ENCODE measurements around the gene RNASEH2B. TPM values are rescaled to one million over a fixed set of nuclear protein-coding genes. Genes with fewer than 3 reads are reported as not detected.

Gene RNASEH2B
- total RNA-seq, 3 donors from 2014 or later = 26.7 to 57.6 (median 31.6) TPM

DNA sequence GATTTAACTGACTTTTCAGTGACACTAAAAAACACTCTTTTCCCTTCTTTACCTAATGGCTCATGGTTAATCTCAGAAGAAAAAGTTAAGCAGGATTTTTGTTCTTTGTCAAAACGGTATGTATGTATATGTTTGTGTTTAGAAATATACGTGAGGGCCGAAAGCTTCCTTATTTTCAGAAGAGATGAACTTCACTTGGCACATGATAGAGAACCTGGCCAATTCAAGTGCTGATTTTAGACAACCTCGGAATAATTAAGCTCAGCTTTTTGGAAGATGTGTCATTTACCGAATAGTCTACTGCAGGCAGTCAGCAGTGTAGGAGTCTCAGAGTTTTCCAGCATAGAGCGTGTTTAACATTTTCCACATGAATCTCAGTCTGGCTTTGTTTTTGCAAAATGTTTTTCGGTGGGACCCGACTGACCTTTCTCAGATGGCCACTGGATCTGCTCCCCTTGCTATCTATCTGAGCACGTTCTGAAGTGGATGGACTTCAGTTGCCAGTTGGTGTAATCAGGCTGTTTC, 4.6 kb downstream of the RNASEH2B start:
- no peak overlapping the region for H3K4me3 ChIP-seq
- no peak for TF ChIP-seq CTCF (IDR thresholded peaks at IDR 0.05)
- ATAC-seq = no peak
- intact Hi-C loops (cut with DNase I, micrococcal nuclease) = loop anchor here in 1 of 2 donors (5.0 to 10.0 kb wide), 2 partner anchors 109 to 382 kb away; no protein-coding TSS in a partner anchor
- H3K9me3 ChIP-seq = no peaks in the 10 kb centered on the region
- H3K4me1 ChIP-seq (ENCODE audit: low read depth) = peaks cover 17% of the 10 kb centered on the region
- no peaks in the 10 kb centered on the region for H3K36me3 ChIP-seq (ENCODE audit: low read depth)
- no peak for DNase-seq

- Histone ChIP-seq H3K9me3 (no peaks in the 10 kb centered on the region), H3K36me3 (ENCODE audit: low read depth) (no peaks in the 10 kb centered on the region), H3K4me3 (no peak overlapping the region), H3K4me1 (ENCODE audit: low read depth) (peaks cover 17% of the 10 kb centered on the region)
- intact Hi-C loops (cut with DNase I, micrococcal nuclease) = loop anchor here in 1 of 2 donors (5.0 to 10.0 kb wide), 2 partner anchors 110 to 383 kb away; no protein-coding TSS in a partner anchor
- no peak for TF ChIP-seq CTCF (IDR thresholded peaks at IDR 0.05)
- DNase-seq (no peak), ATAC-seq (no peak)
Observed at GRCh38 chr13:50914848-50915247, 5.3 kb downstream of the RNASEH2B start.

- DNase-seq (no peak), ATAC-seq (peak; percentile 15)
- no peak for TF ChIP-seq CTCF (IDR thresholded peaks at IDR 0.05)
- Histone ChIP-seq H3K4me3 (no peak overlapping the region), H3K4me1 (ENCODE audit: low read depth) (peaks cover 17% of the 10 kb centered on the region), H3K36me3 (ENCODE audit: low read depth) (no peaks in the 10 kb centered on the region), H3K9me3 (no peaks in the 10 kb centered on the region)
- intact Hi-C loops (cut with DNase I, micrococcal nuclease) = loop anchor here in 1 of 2 donors (10.0 kb wide), 1 partner anchor 111 kb away; no protein-coding TSS in a partner anchor
Observed at GRCh38 chr13:50915565-50915964, 6.0 kb downstream of the RNASEH2B start.

DNA sequence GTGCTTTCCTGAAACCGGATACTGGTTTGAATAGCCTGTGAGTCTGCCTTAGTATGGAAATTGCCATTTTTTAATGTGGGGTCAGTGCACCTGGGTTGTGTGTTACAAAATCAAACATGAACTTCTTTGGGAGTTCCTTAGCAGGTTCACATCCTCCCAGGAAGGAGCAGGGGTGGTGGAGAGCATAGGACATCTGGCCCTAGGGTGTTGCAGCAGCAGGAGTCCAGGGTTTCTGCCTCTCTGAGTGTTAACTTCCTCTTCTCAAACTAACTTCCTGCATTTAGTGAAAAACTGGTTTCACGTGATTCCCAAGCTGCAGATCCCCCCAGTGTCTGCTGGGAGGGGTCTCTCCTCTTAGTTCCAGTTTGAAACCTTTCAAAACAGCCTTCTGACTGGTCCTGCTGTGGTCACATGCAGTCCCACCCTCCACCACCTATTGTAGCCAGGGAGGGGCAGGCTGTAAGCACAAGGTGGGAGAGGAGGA, 7.2 kb downstream of the RNASEH2B start:
- TF ChIP-seq CTCF (IDR thresholded peaks at IDR 0.05) = no peak
- peak; percentile 65 for ATAC-seq
- DNase-seq = peak in 2 of 3 donors; percentile 34 to 36
- Histone ChIP-seq H3K9me3 (no peaks in the 10 kb centered on the region), H3K36me3 (ENCODE audit: low read depth) (no peaks in the 10 kb centered on the region), H3K4me3 (no peak overlapping the region), H3K4me1 (ENCODE audit: low read depth) (peaks cover 17% of the 10 kb centered on the region)
- intact Hi-C loops (cut with DNase I, micrococcal nuclease) = loop anchor here in 1 of 2 donors (10.0 kb wide), 1 partner anchor 112 kb away; no protein-coding TSS in a partner anchor

DNA sequence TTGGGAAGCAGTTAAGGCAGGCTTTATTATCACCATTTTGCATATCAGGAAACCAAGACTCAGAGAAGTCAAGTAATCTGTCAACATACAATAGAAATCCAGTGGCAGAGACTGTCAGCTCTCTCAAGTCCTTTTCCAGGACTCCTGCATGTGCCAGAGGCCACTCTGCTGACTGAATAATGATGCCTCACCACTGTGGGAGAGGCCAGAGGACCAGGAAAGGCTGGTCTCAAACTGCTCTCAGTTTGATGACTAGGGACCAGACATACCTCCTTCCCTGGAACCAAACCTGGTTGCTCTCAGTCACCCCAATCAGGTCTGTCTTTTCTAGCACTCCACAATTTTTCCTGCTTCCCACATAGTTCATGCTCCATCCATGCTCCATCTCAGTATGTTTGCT, 8.0 kb downstream of the RNASEH2B start:
- Histone ChIP-seq H3K4me1 (ENCODE audit: low read depth) (peaks cover 17% of the 10 kb centered on the region), H3K9me3 (peaks cover 5% of the 10 kb centered on the region), H3K36me3 (ENCODE audit: low read depth) (no peaks in the 10 kb centered on the region), H3K4me3 (no peak overlapping the region)
- DNase-seq (no peak), ATAC-seq (no peak)
- intact Hi-C loops (cut with DNase I, micrococcal nuclease) = loop anchor here in 1 of 2 donors (10.0 kb wide), 1 partner anchor 113 kb away; no protein-coding TSS in a partner anchor
- no peak for TF ChIP-seq CTCF (IDR thresholded peaks at IDR 0.05)
